ELF-1 (cell line): Measurements from ENCODE around the gene SIPA1.

Source experiments
- DNase-seq: peaks from one replicate; pipeline ENCODE4 v3.0.0-alpha.2; 2016; ENCODE audit warnings: low read depth, low spot score

SIPA1 gene

GRCh38 chr11:65609229-65609628, 28.7 kb upstream of the SIPA1 start:
- no peak for DNase-seq

- DNase-seq: no peak
These were observed 28.2 kb upstream of the SIPA1 start for GRCh38 chr11:65609665-65610064.

- no peak for DNase-seq
These were observed 27.5 kb upstream of the SIPA1 start for GRCh38 chr11:65610404-65610803.

GRCh38 chr11:65611028-65611757, 26.7 kb upstream of the SIPA1 start:
- DNase-seq: no peak

GRCh38 chr11:65611758-65612603, 25.9 kb upstream of the SIPA1 start:
- DNase-seq: no peak

GRCh38 chr11:65612691-65613090, 25.2 kb upstream of the SIPA1 start:
- DNase-seq: no peak

- no peak for DNase-seq
These were observed 24.6 kb upstream of the SIPA1 start for GRCh38 chr11:65613091-65613928.

- DNase-seq: peak; percentile 100
These were observed 22.5 kb upstream of the SIPA1 start, which contains the start of gene PCNX3 for GRCh38 chr11:65615229-65615949. TSS of gene PCNX3 (plus strand) at chr11:65615776. CDS start at chr11:65616312, 536 bp downstream.

- no peak for DNase-seq
These were observed 21.8 kb upstream of the SIPA1 start for GRCh38 chr11:65615950-65616574.

GRCh38 chr11:65616575-65617001, 21.3 kb upstream of the SIPA1 start:
- no peak for DNase-seq

- no peak for DNase-seq
These were observed 20.6 kb upstream of the SIPA1 start for GRCh38 chr11:65617136-65617850.

GRCh38 chr11:65617990-65618751, 19.7 kb upstream of the SIPA1 start:
- no peak for DNase-seq

- DNase-seq: no peak
These were observed 19.1 kb upstream of the SIPA1 start for GRCh38 chr11:65618763-65619162.

GRCh38 chr11:65619281-65619928, 18.5 kb upstream of the SIPA1 start:
- no peak for DNase-seq

- DNase-seq: no peak
These were observed 17.2 kb upstream of the SIPA1 start for GRCh38 chr11:65620666-65621065.

- no peak for DNase-seq
These were observed 16.4 kb upstream of the SIPA1 start for GRCh38 chr11:65621460-65621859.

GRCh38 chr11:65622011-65622410, 15.9 kb upstream of the SIPA1 start:
- no peak for DNase-seq

GRCh38 chr11:65623177-65623576, 14.7 kb upstream of the SIPA1 start:
- no peak for DNase-seq
